GM12801 (cell line): ENCODE measurements around the gene RALGPS1.

Experiments used
- TF ChIP-seq, protein P1 (sequence below): IDR thresholded peaks from one replicate; pipeline ENCODE4 v1.5.1; 2011; ENCODE audit warnings: control low read depth; ENCODE audit not compliant: insufficient read length; ENCODE audit errors: extremely low read depth

The RALGPS1 gene

DNA sequence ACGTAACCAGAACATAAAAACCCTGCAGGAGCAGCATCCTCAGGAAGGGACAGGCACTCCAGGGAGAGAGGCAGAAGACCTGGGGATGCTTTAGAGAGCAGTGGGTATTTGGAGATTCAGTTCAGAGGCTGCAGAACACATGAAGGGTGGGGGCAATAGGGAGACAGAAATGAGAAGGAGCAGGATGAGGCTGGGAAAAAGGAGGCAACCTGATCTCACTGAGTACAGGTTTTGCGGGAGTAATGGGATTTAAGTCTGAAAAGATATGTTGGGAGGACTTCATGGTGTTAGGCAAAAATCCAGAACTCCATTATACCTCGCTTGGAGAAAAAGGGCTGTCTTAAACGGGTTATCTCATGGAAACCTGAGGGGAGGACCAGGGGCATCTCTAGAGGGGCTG, 308.7 kb downstream of the RALGPS1 start:
- TF ChIP-seq, protein P1, sequence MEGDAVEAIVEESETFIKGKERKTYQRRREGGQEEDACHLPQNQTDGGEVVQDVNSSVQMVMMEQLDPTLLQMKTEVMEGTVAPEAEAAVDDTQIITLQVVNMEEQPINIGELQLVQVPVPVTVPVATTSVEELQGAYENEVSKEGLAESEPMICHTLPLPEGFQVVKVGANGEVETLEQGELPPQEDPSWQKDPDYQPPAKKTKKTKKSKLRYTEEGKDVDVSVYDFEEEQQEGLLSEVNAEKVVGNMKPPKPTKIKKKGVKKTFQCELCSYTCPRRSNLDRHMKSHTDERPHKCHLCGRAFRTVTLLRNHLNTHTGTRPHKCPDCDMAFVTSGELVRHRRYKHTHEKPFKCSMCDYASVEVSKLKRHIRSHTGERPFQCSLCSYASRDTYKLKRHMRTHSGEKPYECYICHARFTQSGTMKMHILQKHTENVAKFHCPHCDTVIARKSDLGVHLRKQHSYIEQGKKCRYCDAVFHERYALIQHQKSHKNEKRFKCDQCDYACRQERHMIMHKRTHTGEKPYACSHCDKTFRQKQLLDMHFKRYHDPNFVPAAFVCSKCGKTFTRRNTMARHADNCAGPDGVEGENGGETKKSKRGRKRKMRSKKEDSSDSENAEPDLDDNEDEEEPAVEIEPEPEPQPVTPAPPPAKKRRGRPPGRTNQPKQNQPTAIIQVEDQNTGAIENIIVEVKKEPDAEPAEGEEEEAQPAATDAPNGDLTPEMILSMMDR: no peak

DNA sequence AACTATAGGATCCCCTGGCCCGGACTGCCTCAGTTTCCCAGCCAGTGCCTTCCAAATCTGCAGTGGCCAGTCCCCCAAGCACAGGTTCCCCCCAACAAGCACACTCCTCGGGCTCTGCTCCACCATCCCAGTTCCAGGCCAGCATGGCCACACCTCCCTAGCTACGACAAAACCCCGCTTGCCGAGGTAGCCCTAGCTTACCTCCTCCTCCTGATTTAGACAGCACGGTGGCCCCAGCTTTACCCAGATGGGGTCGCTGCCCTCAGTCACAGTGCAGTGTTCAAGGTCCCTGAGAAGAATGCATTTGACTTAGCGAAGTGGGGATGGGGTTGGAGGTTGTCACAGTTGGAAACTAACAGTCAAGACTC, 309.2 kb downstream of the RALGPS1 start:
- TF ChIP-seq, protein P1: no peak

DNA sequence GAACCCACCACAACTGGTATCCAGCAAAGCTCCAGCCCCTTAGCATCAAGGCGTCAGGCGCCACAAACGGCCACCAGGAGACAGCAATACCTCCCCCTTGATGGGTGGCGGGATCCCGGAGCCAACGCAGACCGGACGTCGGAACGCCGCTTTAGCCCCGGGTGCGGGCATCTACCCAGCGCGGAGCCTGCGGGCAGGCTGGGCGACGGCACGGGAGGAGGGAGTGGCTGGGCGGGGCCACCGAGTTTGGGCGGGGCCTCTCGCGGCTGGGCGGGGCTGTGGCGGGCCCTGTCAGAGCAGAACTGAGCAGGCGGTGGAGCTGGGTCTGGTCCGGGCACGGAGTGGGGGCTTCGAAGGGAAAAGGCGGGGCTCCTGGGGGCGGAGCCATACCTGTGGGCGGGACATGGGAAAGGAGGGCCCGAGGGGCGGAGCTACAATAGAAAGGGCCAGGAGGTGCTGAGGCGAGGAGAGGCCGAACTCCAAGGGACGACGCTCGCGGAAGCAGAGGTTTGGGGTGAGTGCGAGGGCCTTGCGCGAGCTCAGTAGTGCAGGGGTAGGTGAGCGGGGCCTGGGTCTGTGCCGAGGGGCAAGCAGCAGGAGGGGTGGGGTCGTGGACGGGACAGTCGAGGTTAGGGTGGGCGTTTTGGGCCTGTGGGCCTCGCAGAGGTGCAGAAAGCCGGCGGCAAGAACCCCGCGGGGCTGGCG, 309.7 kb downstream of the RALGPS1 start:
- TF ChIP-seq, protein P1: no peak

DNA sequence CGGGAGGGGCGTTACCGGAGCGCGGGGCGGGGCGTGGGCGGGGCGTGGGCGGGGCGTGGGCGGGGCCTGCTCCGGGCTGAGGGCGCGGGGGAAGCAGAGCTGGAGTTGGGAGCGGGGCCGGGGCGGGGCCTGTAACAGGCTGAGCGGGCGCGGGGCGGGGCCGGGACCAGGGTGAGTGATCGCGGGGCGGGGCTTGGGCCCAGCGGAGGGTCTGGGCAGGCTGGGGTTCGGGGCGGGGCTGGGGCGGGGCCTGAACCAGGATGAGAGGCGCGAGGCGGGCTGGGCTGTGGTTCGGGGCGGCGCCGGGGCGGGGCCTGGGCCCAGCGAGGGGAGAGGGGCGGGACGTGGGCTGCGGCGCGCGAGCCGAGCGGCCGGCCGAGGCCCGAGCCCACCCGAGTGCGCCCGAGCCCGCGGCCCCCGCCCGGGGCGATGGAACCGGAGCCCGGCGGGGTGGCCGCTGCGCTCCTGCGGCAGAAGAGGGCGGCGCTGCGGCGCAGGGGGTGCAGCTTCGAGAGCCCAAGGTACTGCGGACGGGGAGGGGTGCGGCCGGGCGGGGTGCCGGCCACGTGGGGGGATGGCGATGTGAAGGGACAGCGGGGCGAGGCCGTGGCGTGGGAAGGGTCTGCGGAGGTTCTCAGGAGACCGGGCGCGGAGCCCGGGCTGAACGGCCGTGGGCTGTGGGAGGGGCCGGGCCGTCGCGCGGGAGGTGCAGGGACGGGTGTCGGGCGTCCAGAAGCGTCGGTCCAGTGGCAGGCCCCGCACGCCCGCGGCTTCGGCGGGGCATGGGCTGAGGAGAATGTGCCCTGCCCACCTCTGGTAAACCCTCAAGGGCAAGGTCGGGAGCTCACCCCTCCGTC, 310.5 kb downstream of the RALGPS1 start:
- TF ChIP-seq, protein P1: no peak

DNA sequence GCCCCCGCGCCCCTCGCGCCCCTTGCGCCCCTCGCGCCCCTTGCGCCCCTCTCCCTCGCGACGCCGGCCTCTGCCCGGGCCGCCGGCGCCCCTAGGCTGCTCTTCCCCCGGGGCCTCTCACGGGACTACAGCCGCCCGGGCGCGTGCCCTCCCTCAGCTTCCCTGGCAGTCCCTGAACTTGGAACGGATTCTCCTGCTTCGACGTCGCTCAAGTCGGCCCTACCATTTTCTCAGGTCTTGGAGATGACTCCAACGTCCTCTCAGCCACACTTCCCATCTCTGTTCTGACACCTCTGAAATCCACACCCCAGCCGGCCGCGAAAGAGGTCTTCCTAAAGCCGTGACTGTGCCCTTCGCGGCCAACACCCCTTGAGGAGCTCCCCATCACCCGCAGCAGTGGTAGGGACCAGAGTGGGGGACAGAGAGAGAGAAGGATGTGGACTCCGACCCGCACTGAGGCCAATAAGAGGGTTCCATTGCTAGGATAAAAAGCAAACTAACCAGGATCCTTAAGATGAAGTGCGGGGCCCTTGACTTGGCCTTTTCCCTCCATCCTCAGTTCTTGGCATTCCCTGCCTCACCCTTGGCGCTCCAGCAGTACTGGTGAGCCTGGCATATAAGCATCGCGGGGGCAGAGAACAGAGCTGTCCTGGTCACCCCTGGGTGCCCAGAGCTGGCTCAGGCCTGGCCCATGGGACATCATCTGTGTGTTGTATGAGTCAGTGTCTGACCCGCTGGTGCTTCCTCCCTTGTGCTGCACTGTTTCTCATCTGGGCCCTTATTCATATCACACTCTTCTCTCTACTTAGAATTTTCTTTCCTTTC, 311.4 kb downstream of the RALGPS1 start:
- TF ChIP-seq, protein P1: no peak

DNA sequence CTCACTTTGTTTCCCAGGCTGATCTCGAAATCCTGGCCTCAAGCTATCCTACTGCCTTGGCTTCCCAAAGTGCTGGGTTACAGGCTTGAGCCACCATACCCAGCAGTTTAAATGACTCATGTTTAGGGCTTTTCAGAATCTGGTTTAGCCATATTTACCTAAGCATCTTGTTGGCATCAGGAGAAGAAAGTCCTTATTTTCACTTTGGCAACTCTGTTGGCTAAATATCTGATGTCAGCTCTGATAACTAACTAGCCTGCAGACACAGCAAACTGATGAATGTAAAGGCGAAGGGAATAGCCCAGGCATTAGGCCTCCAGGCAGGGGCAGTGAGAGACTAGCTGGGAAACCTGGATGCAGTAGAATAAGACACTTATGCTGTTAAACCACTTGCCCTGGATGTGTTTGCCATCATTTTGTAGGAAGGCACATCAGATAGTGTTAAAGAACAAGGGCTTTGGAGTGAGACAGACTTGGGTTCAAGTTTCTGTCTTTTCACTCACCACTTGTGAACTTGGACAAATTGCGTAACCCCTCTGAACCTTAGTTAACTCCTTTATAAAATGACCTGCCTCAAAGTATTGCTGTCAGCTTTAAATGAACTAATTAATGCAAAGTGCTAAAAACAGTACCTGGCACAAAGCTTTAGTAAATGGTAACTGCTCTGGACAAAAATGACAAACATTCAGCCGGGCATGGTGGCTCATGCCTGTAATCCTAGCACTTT, 315.3 kb downstream of the RALGPS1 start:
- TF ChIP-seq, protein P1: no peak
